ENCODE measurements around the gene MED1. TPM values are rescaled to one million over a fixed set of nuclear protein-coding genes. Genes with fewer than 3 reads are reported as not detected.
A peak's percentile ranks its signal among the peaks of the same experiment; 100 is the strongest.
"Not testable (repeated sequence)": the region's sequence is repeated elsewhere in the genome, so short reads cannot be mapped to it uniquely, and the experiment has no call there.

Gene MED1
- total RNA-seq, 2 experiments from 2014 or later = 24.7 to 28.7 TPM

DNA sequence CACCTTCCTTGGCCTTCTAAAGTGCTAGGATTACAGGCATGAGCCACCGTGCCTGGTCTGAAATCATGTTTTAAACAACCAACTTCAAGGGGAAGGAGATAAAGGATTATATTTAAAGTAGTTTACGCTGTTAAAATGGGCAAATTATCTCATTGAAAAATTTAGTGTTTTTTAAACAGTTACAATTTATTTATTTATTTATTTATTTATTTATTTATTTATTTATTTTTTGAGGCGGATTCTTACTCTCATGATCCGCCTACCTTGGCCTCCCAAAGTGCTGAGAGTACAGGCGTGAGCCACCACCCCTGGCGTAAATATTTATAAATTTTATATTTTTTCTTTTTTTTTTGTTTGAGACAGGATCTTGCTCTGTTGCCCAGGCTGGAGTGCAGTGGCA lies 32.4 kb upstream of the MED1 start:
- Mint-ChIP-seq H3K9me3 (no peaks in the 10 kb centered on the region), H3K36me3 (ENCODE audit: low read depth) (peaks cover 43% of the 10 kb centered on the region), H3K4me1 (ENCODE audit: low read depth) (peaks cover 13% of the 10 kb centered on the region), H3K27me3 (no peaks in the 10 kb centered on the region), H3K27ac (no peak overlapping the region), H3K4me3 (no peak overlapping the region)
- H3K4me3 ChIP-seq (ENCODE audit: low read length) = no peak overlapping the region
- H3K4me1 ChIP-seq (ENCODE audit: insufficient read depth, low read length) = no peaks in the 10 kb centered on the region
- intact Hi-C loops (cut with DNase I, micrococcal nuclease) = no loop called here
- no peaks in the 10 kb centered on the region for H3K27me3 ChIP-seq (ENCODE audit: control insufficient read depth in 1 of 2, insufficient read depth in 2 of 2, low read length in 2 of 2)
- peaks cover 26% of the 10 kb centered on the region for H3K36me3 ChIP-seq (ENCODE audit: insufficient read depth, low read length)
- no peak for ATAC-seq (ENCODE audit: poor library complexity)
- no peak overlapping the region for H3K27ac ChIP-seq (ENCODE audit: low read depth in 1 of 2, low read length in 2 of 2)
- ChIA-PET CTCF (no interaction called here), POLR2A (no interaction called here)
- TF ChIP-seq, protein P1, sequence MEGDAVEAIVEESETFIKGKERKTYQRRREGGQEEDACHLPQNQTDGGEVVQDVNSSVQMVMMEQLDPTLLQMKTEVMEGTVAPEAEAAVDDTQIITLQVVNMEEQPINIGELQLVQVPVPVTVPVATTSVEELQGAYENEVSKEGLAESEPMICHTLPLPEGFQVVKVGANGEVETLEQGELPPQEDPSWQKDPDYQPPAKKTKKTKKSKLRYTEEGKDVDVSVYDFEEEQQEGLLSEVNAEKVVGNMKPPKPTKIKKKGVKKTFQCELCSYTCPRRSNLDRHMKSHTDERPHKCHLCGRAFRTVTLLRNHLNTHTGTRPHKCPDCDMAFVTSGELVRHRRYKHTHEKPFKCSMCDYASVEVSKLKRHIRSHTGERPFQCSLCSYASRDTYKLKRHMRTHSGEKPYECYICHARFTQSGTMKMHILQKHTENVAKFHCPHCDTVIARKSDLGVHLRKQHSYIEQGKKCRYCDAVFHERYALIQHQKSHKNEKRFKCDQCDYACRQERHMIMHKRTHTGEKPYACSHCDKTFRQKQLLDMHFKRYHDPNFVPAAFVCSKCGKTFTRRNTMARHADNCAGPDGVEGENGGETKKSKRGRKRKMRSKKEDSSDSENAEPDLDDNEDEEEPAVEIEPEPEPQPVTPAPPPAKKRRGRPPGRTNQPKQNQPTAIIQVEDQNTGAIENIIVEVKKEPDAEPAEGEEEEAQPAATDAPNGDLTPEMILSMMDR (IDR thresholded peaks at IDR 0.05) = no peak
- H3K9me3 ChIP-seq (ENCODE audit: control insufficient read depth in 1 of 2, insufficient read depth in 1 of 2, low read length in 2 of 2) = no peaks in the 10 kb centered on the region
- no peak for DNase-seq

DNA sequence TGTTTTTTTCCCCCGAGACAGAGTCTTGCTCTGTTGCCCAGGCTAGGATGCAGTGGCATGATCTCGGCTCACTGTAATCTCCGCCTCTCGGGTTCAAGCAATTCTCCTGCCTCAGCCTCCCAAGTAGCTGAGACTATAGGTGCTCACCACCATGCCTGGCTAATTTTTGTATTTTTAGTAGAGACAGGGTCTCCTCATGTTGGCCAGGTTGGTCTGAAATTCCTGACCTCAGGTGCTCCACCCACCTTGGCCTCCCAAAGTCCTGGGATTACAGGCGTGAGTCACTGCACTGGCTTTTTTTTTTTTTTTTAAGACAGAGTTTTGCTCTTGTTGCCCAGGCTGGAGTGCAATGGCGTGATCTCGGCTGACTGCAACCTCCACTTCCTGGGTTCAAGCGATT lies 28.6 kb upstream of the MED1 start:
- H3K36me3 ChIP-seq (ENCODE audit: insufficient read depth, low read length) = peaks cover 32% of the 10 kb centered on the region
- CTCF ChIA-PET, H3K27ac Mint-ChIP-seq: not testable (repeated sequence)

DNA sequence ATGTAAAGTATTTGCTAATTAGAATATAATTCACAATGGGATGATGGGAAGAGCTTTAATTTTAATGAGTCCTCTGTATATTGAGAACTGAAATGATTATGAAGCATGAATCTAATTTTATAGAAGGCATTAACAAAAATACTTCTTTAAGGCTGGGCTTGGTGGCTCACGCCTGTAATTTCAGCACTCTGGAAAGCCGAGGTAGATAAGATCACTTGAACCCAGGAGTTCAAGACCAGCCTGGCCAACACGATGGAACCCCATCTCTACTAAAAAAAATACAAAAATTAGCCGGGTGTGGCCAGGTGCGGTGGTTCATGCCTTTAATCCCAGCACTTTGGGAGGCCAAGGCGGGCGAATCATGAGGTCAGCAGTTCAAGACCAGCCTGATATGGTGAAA lies 22.2 kb upstream of the MED1 start:
- DNase-seq = no peak
- CTCF ChIA-PET = no interaction called here

More for the DNA sequence above, 28.6 kb upstream of the MED1 start:
- DNase-seq; ATAC-seq (ENCODE audit: poor library complexity); H3K4me1 Mint-ChIP-seq (ENCODE audit: low read depth); H3K4me3 ChIP-seq (ENCODE audit: low read length); H3K27me3 Mint-ChIP-seq; intact Hi-C loops (cut with DNase I, micrococcal nuclease); H3K27ac ChIP-seq (ENCODE audit: low read depth in 1 of 2, low read length in 2 of 2); H3K27me3 ChIP-seq (ENCODE audit: control insufficient read depth in 1 of 2, insufficient read depth in 2 of 2, low read length in 2 of 2); H3K9me3 ChIP-seq (ENCODE audit: control insufficient read depth in 1 of 2, insufficient read depth in 1 of 2, low read length in 2 of 2); H3K9me3 Mint-ChIP-seq; H3K4me3 Mint-ChIP-seq; H3K4me1 ChIP-seq (ENCODE audit: insufficient read depth, low read length): not testable (repeated sequence)
- peaks cover 32% of the 10 kb centered on the region for H3K36me3 Mint-ChIP-seq (ENCODE audit: low read depth)
- POLR2A ChIA-PET = interaction anchor here (1.3 kb wide), 1 partner anchor 17 kb away, joined by 5 read pairs; no protein-coding TSS in a partner anchor

DNA sequence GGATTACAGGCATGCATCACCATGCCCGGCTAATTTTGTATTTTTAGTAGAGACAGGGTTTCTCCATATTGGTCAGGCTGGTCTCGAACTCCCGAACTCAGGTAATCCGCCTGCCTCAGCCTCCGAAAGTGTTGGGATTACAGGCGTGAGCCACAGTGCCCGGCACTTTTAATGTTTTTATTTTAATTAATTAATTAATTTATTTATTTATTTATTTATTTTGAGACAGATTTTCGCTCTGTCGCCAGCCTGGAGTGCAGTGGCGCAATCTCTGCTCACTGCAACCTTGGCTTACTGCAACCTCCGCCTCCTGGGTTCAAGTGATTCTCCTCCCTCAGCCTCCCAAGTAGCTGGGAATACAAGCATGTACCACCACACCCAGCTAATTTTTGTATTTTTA lies 17.5 kb upstream of the MED1 start:
- H3K27me3 Mint-ChIP-seq; H3K4me3 Mint-ChIP-seq; H3K9me3 ChIP-seq (ENCODE audit: control insufficient read depth in 1 of 2, insufficient read depth in 1 of 2, low read length in 2 of 2); ATAC-seq (ENCODE audit: poor library complexity); CTCF ChIA-PET; intact Hi-C loops (cut with DNase I, micrococcal nuclease); H3K27ac Mint-ChIP-seq; DNase-seq; H3K27me3 ChIP-seq (ENCODE audit: control insufficient read depth in 1 of 2, insufficient read depth in 2 of 2, low read length in 2 of 2); H3K4me3 ChIP-seq (ENCODE audit: low read length); H3K9me3 Mint-ChIP-seq; H3K27ac ChIP-seq (ENCODE audit: low read depth in 1 of 2, low read length in 2 of 2); POLR2A ChIA-PET: not testable (repeated sequence)
- Histone ChIP-seq H3K36me3 (ENCODE audit: insufficient read depth, low read length) (peaks cover 48% of the 10 kb centered on the region), H3K4me1 (ENCODE audit: insufficient read depth, low read length) (peaks cover 28% of the 10 kb centered on the region)
- Mint-ChIP-seq H3K4me1 (ENCODE audit: low read depth) (peaks cover 43% of the 10 kb centered on the region), H3K36me3 (ENCODE audit: low read depth) (peaks cover 59% of the 10 kb centered on the region)

More for the DNA sequence above, 22.2 kb upstream of the MED1 start:
- Mint-ChIP-seq H3K4me3 (no peak overlapping the region), H3K27me3 (no peaks in the 10 kb centered on the region), H3K4me1 (ENCODE audit: low read depth) (peaks cover 8% of the 10 kb centered on the region), H3K36me3 (ENCODE audit: low read depth) (peaks cover 48% of the 10 kb centered on the region), H3K27ac (no peak overlapping the region), H3K9me3 (no peaks in the 10 kb centered on the region)
- no peak for ATAC-seq (ENCODE audit: poor library complexity)
- TF ChIP-seq, protein P1 (IDR thresholded peaks at IDR 0.05) = no peak
- no peak overlapping the region for H3K27ac ChIP-seq (ENCODE audit: low read depth in 1 of 2, low read length in 2 of 2)
- intact Hi-C loops (cut with DNase I, micrococcal nuclease) = no loop called here
- H3K9me3 ChIP-seq (ENCODE audit: control insufficient read depth in 1 of 2, insufficient read depth in 1 of 2, low read length in 2 of 2) = no peaks in the 10 kb centered on the region
- no peaks in the 10 kb centered on the region for H3K27me3 ChIP-seq (ENCODE audit: control insufficient read depth in 1 of 2, insufficient read depth in 2 of 2, low read length in 2 of 2)
- POLR2A ChIA-PET = interaction anchor here (0.7 to 2.2 kb wide), 3 partner anchors 12 to 282 kb away, joined by 3 to 7 read pairs (median 4); partner anchors contain the start of genes CDK12 and MED1
- H3K4me3 ChIP-seq (ENCODE audit: low read length) = no peak overlapping the region
- H3K4me1 ChIP-seq (ENCODE audit: insufficient read depth, low read length) = peaks cover 3% of the 10 kb centered on the region
- H3K36me3 ChIP-seq (ENCODE audit: insufficient read depth, low read length) = peaks cover 55% of the 10 kb centered on the region

DNA sequence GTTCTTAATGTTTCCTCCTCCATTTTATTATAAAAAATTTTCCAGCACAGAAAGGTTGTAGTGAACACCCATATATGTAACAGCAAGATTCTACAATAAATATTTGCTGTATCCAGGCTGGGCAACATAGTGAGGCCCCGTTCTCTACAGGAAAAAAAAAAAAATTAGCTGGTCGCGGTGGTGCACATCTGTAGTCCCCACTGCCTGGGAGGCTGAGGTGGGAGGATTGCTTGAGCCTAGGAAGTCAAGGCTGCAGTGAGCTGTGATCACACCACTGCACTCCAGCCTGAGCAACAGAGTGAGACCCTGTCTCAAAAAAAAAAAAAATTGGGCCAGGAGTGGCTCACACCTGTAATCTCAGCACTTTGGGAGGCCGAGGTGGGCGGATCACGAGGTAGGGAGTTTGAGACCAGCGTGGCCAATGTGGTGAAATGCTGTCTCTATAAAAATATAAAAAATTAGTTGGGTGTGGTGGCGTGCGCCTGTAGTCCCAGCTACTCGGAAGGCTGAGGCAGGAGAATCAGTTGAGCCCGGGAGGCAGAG lies 13.6 kb upstream of the MED1 start:
- H3K9me3 Mint-ChIP-seq; ATAC-seq (ENCODE audit: poor library complexity); H3K9me3 ChIP-seq (ENCODE audit: control insufficient read depth in 1 of 2, insufficient read depth in 1 of 2, low read length in 2 of 2); H3K27me3 Mint-ChIP-seq; H3K27ac ChIP-seq (ENCODE audit: low read depth in 1 of 2, low read length in 2 of 2); POLR2A ChIA-PET; DNase-seq; H3K27me3 ChIP-seq (ENCODE audit: control insufficient read depth in 1 of 2, insufficient read depth in 2 of 2, low read length in 2 of 2): not testable (repeated sequence)
- Histone ChIP-seq H3K4me1 (ENCODE audit: insufficient read depth, low read length) (peaks cover 44% of the 10 kb centered on the region), H3K36me3 (ENCODE audit: insufficient read depth, low read length) (peaks cover 12% of the 10 kb centered on the region), H3K4me3 (ENCODE audit: low read length) (peak overlapping the region; percentile 88)
- intact Hi-C loops (cut with DNase I, micrococcal nuclease) = loop anchor here in 1 of 2 experiments (5.0 kb wide), 1 partner anchor 262 kb away; the partner anchor contains the start of gene RPL19
- Mint-ChIP-seq H3K27ac (peak overlapping the region; percentile 56), H3K4me3 (peak overlapping the region; percentile 94), H3K4me1 (ENCODE audit: low read depth) (peaks cover 55% of the 10 kb centered on the region), H3K36me3 (ENCODE audit: low read depth) (peaks cover 42% of the 10 kb centered on the region)
- CTCF ChIA-PET = interaction anchor here (0.7 to 1.6 kb wide), 3 partner anchors 32 to 258 kb away, joined by 3 to 4 read pairs (median 3); no protein-coding TSS in a partner anchor
